Stimulated activated CD8-positive, alpha-beta memory T cell treated with anti-CD3 and anti-CD28 coated beads, Interleukin-4, amount 100 ng/mL, for 1 hour (primary cell): ENCODE measurements around the gene CACNA2D3.
"Not testable (repeated sequence)": the region's sequence is repeated elsewhere in the genome, so short reads cannot be mapped to it uniquely, and the experiment has no call there.

ENCODE experiments used
- DNase-seq, 2 donors: peaks; one replicate each; pipeline ENCODE4 v3.0.0-alpha.2; 2020; ENCODE audit warnings: low read depth in 2 of 2, low spot score in 1 of 2

The CACNA2D3 gene

DNA sequence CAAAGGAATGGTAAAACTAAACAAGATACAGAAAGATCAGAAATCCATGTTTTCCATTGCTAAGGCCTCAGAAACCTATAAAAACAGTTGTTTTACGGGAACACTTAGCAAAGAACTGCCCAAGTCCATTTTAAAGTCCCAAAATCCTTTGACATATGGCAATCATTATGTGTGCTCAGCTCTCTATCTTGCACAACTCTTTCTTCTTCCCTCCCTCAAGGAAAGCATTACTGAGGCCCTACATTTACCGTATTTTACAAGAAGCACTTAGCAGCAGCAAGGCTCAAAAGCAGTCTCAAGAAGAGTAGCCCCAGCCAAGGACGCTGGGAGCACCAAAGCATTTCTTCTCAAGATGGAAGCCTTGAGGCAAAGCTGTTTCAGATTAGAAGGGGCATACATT, 975.1 kb downstream of the CACNA2D3 start:
- DNase-seq = no peak

DNA sequence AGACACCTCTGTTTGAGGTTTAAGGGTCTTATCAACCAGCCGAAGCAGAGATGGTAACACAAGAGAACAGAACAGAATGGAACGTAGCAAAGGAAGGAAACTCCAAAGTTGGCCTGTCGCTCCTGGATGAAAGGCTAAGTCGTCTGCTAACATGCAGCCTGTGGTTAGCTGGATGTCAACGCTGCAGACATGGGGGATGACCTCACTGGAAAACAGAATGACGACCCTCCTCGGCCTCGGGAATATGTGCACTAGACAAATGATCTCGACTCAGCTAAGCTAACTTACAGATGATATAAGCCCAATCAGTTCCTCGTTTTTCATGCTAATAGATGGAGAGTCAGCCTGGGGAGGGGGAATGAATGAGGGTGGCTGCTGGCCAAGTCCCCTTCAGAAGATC, 983.3 kb downstream of the CACNA2D3 start:
- no peak for DNase-seq

- DNase-seq = no peak
Measured at GRCh38 chr3:55107187-55107586, 984.8 kb downstream of the CACNA2D3 start.

DNA sequence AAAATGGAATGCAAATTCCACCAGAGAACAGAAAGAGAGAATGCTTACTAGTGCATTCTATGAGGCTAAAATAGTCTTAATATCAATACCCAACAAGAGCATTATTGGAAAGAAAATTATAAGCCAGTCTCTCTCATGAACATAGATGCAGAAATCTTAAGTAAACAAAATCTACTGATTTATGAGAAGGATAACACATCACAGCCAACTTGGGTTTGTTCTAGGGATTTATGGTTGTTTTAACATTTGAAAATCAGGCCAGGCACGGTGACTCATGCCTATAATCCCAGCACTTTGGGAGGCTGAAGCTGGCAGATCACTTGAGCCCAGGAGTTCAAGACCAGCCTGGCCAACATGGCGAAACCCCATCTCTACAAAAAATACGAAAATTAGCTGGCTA, 989.6 kb downstream of the CACNA2D3 start:
- not testable (repeated sequence) for DNase-seq

- DNase-seq = no peak
Measured at GRCh38 chr3:55118451-55118850, 996.1 kb downstream of the CACNA2D3 start.

DNA sequence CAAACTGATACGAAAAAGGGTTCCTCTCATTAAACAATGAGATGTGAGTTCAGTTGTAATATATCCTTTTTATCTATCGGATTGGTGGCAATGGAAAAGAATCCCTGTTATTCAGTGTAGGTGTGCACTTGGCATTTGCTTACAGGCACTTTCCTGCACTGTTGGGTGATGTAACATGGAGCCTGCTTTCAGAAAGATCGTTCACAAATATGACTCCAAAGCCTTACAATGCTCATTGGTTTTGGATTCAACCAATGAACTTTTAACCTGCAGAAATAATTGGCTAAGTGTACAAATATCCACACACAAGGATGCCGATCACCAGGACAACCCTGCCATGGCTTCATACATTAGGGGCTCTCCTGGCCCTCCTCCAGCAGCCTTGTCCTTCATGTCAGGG, 996.9 kb downstream of the CACNA2D3 start:
- DNase-seq = no peak

DNA sequence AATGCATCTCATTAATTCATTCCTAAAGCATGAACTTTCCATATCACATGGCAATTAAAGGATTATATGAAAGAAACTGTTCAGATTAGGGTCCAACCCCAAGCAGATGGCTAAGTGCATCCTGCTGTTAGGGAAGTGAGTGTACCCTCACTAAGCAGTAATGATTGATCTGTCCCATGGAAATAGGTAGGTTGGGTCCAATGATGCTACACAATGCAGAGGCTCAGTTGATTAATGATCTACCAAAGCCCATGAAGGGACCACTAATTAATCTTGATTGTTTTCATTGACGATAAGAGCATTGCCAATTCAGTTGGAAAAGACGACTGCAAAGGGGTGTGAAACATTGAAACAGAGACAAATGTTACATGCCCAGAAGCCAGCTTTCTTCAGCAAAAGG, 1000.0 kb downstream of the CACNA2D3 start:
- DNase-seq = no peak
